ENCODE measurements around the gene INKA2.
"Not testable (repeated sequence)": the region's sequence is repeated elsewhere in the genome, so short reads cannot be mapped to it uniquely, and the experiment has no call there.

The INKA2 gene

GRCh38 chr1:111749628-111750027, 10.4 kb upstream of the INKA2 start:
- no peak for DNase-seq

- DNase-seq, result no peak
Observed at GRCh38 chr1:111747947-111748346, 8.8 kb upstream of the INKA2 start.

GRCh38 chr1:111747282-111747734, 8.1 kb upstream of the INKA2 start:
- peak; percentile 76 for DNase-seq

GRCh38 chr1:111746614-111746999, 7.4 kb upstream of the INKA2 start:
- DNase-seq, result no peak

GRCh38 chr1:111745675-111746613, 6.7 kb upstream of the INKA2 start:
- no peak for DNase-seq

- DNase-seq, result peak; percentile 92
Observed at GRCh38 chr1:111743679-111744101, 4.5 kb upstream of the INKA2 start.

GRCh38 chr1:111742938-111743549, 3.8 kb upstream of the INKA2 start:
- peak; percentile 80 for DNase-seq

GRCh38 chr1:111742292-111742691, 3.1 kb upstream of the INKA2 start:
- not testable (repeated sequence) for DNase-seq

- DNase-seq, result peak; percentile 79
Observed at GRCh38 chr1:111739925-111740765, 950 bp upstream of the INKA2 start.

GRCh38 chr1:111738436-111739193, 580 bp downstream of the INKA2 start:
- DNase-seq, result peak; percentile 57

- no peak for DNase-seq
Observed at GRCh38 chr1:111738133-111738435, 1.1 kb downstream of the INKA2 start.

GRCh38 chr1:111737216-111738132, 1.7 kb downstream of the INKA2 start:
- peak; percentile 40 for DNase-seq

GRCh38 chr1:111736548-111737215, 2.5 kb downstream of the INKA2 start:
- peak; percentile 78 for DNase-seq

GRCh38 chr1:111735858-111736544, 3.2 kb downstream of the INKA2 start:
- no peak for DNase-seq

GRCh38 chr1:111735321-111735720, 3.9 kb downstream of the INKA2 start:
- peak; percentile 57 for DNase-seq

GRCh38 chr1:111734856-111735255, 4.3 kb downstream of the INKA2 start:
- DNase-seq, result no peak

- DNase-seq, result no peak
Observed at GRCh38 chr1:111734426-111734825, 4.8 kb downstream of the INKA2 start.

- no peak for DNase-seq
Observed at GRCh38 chr1:111733992-111734341, 5.2 kb downstream of the INKA2 start.

GRCh38 chr1:111733183-111733991, 5.8 kb downstream of the INKA2 start:
- DNase-seq, result peak; percentile 86

Data from fibroblast of skin of scalp (primary cell).